Fibroblast of peridontal ligament (primary cell): ENCODE results near the gene NBL1.

Source experiments
- DNase-seq: peaks from one replicate; pipeline ENCODE4 v3.0.0-alpha.2; 2010; ENCODE audit errors: extremely low read depth

NBL1 gene

DNA sequence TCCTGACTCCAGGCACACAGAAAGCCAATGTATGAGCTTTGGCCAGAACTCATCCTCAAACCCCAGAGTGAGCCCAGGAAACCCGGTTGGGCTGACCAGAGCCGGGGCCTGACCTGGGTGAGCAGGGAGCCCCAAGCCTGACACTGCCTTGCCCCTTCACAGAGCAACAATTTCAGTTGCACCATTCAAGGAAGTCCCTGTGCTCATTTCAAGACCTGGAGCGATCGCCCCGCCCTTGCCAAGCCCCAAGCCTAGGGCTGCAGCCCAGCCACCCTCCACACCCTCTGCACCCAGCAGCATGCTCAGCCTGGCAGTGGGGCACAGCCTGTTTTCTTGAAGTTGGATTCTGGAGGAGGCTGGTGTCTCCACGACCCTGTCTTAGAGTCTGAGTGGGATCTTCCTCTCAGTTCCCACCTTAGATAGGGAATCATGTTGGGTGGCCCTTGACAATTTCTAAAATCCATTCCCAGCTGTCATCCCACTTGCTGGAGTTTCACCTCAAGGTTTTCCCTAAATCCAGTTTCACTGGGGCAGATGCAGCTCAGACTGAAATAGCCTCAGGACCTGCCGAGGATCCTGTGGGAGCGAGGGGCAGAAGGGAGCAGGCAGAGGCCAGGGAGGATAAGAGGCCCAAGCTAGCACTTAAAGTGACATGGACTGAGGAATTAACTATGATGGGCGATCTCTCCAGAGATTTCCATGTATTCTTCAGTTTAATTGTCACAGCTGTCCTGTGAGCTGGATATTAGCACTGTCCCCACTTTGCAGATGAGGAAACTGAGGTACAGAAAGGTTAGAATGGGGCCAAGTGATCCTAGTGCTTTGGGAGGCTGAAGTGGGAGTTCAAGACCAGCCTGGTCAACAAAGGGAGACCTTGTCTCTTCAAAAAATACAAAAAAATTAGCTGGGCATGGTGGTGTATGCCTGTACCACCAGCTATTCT lies 2.5 kb downstream of the NBL1 start:
- DNase-seq = no peak

GRCh38 chr1:19647643-19648042 lies 3.5 kb downstream of the NBL1 start:
- no peak for DNase-seq

GRCh38 chr1:19648239-19648638 lies 4.1 kb downstream of the NBL1 start:
- DNase-seq = no peak

DNA sequence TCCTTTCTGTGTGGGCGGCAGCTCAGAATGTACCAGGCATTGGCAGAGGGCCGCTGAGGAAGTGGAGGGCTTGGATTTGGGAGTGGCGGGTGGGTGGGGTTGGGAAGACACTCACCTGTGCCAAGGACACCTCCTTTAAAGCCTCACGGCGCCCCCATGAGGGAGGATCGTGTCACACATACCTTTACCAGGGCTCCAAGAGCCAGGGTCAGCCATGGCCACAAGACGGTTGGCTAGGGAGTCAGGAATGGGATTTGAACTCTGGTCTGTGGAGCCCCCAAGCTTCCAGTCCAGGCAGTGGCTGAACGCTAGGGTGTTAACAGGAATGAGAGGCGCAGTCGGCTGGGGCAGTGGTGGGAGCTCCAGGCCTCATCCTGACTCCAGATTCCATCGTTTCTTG lies 4.6 kb downstream of the NBL1 start:
- peak; percentile 37 for DNase-seq

- no peak for DNase-seq
Measured at GRCh38 chr1:19650416-19651140, 6.5 kb downstream of the NBL1 start.

DNA sequence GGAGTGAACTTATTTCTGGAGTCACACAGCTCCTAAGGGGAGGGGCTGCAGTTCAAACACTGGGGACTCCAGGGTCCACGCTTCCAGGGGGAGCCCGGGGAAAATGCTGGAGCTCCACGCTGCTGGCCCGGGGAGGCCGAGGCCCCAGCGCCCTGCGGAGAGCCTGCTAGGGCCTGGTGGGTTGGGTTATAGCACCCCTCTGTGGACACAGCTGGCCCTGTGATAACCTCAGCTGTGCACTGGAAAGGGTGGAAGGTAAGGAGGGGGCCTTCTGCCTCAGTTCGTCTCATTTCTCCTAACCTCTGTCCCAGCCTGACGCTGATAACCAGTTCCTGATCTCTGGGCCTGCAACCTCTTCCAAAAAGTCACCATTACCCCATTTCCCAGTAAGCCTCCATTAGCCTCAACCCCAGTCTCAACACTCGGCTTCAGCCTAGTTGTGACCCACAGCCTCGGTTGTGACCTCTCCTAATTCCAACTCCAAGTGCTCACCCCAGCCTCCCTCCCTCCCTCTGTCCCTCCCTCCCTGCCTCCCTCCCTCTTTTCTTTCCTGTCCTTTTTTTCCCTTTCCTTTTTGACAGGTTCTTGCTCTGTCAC lies 7.1 kb downstream of the NBL1 start:
- DNase-seq = peak; percentile 61

DNA sequence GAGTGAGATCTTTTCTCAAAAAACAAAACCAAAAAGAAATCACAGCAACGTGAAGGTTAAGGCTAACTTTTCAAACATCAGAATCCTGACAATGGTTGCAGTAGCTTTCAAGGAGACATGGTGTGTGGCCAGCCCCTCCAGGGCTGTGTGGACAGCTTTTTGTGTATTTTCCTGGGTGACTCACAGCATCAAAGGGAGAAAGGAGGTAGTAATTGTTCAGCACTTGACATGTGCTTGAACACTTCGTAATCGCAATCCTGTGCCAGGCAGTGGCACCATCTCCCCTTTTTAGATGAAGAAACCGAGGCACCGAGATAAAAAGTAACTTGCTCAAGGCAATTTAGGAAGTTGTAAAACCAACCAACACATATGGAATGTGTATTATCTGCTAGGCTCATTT lies 10.3 kb downstream of the NBL1 start:
- no peak for DNase-seq

DNA sequence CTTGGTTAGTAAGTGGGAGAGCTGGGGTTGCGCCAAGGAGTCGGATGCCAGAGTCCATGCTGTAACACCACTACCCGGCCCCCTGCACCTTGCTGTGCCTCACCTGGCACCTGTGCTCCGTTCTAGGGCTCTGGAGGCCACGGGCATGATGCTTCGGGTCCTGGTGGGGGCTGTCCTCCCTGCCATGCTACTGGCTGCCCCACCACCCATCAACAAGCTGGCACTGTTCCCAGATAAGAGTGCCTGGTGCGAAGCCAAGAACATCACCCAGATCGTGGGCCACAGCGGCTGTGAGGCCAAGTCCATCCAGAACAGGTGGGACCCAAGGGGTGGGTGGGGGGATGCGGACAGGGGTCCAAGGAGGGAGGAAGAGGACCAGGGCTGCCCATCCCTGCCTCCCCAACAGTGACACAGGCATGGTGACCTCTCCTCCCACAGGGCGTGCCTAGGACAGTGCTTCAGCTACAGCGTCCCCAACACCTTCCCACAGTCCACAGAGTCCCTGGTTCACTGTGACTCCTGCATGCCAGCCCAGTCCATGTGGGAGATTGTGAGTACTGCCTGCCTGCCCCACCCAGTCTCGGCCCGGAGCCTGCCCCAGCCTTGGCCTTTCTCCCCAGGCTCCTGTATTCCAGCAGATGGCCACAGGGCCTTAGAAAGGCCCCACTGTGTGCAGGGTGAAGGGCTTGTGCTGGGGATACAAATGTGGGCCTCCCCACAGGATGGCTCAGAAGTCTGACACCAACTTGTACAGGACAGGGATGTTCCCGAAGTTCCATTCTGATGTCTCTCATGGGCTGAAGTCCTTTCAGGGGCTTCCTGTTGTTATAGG lies 11.0 kb downstream of the NBL1 start:
- DNase-seq = no peak

- DNase-seq = no peak
Measured at GRCh38 chr1:19655718-19656080, 11.6 kb downstream of the NBL1 start.

GRCh38 chr1:19656134-19656779 lies 12.1 kb downstream of the NBL1 start:
- no peak for DNase-seq

DNA sequence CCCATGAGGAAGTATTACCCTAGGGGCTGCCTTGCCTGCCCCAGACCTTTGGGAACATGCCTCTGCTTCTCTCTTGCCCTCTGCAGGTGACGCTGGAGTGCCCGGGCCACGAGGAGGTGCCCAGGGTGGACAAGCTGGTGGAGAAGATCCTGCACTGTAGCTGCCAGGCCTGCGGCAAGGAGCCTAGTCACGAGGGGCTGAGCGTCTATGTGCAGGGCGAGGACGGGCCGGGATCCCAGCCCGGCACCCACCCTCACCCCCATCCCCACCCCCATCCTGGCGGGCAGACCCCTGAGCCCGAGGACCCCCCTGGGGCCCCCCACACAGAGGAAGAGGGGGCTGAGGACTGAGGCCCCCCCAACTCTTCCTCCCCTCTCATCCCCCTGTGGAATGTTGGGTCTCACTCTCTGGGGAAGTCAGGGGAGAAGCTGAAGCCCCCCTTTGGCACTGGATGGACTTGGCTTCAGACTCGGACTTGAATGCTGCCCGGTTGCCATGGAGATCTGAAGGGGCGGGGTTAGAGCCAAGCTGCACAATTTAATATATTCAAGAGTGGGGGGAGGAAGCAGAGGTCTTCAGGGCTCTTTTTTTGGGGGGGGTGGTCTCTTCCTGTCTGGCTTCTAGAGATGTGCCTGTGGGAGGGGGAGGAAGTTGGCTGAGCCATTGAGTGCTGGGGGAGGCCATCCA lies 12.8 kb downstream of the NBL1 start:
- DNase-seq = no peak

- no peak for DNase-seq
Measured at GRCh38 chr1:19657511-19657910, 13.4 kb downstream of the NBL1 start.

GRCh38 chr1:19658186-19658585 lies 14.1 kb downstream of the NBL1 start:
- DNase-seq = no peak

GRCh38 chr1:19661721-19662228 lies 17.7 kb downstream of the NBL1 start:
- DNase-seq = peak; percentile 75

GRCh38 chr1:19662313-19662712 lies 18.2 kb downstream of the NBL1 start:
- no peak for DNase-seq

- no peak for DNase-seq
Measured at GRCh38 chr1:19664453-19665185, 20.5 kb downstream of the NBL1 start, which contains the start of gene HTR6. HTR6 (plus strand) TSS chr1:19664875; CDS start chr1:19665754, 879 bp downstream.

DNA sequence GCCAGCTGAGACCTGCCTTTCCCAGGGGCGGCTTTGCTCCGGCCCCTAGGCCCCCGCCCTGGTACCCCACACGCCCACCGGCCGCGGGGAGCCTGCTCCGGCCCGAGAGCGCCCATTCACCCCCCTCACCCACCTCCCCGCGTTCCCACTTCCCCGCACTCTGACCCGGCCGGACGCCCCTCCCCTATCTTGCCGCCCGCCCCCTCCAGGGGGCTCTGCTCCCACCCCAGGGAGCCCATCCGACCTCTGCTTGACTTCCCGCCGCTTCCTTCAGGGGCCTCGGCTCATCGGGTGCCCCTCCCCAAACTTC lies 21.0 kb downstream of the NBL1 start:
- DNase-seq = no peak

- DNase-seq = no peak
Measured at GRCh38 chr1:19665496-19666465, 21.7 kb downstream of the NBL1 start.

GRCh38 chr1:19668888-19669287 lies 24.8 kb downstream of the NBL1 start:
- DNase-seq = no peak
